OCI-LY7 (cell line): ENCODE data around the gene LMX1A. TPM values are rescaled to one million over a fixed set of nuclear protein-coding genes. Genes with fewer than 3 reads are reported as not detected.

ENCODE experiments used
- BruUV-seq: library from RNA; stranded (reverse); fragments of 400-500 nt; replicated peaks from 2 replicates; lab custom pipeline; 2021; lab: Mats Ljungman, UMichigan
- CTCF ChIA-PET: fragments of 300-600 bp; sonication (Branson Sonifier 250); formaldehyde crosslinking; loops from one replicate; lab custom pipeline; 2022; ENCODE audit warnings: antibody characterized with exemption; ENCODE audit not compliant: unreplicated experiment; lab: Charles Lee
- POLR2A ChIA-PET: fragments of 300-600 bp; sonication (Branson Sonifier 250); formaldehyde crosslinking; loops from one replicate; lab custom pipeline; 2022; ENCODE audit warnings: antibody characterized with exemption; lab: Charles Lee
- DNase-seq: peaks from one replicate; pipeline ENCODE4 v3.0.0-alpha.2; 2015; ENCODE audit warnings: low spot score
- H2AFZ ChIP-seq: fragments of 200-600 bp; sonication (generic), shearing (Covaris generic); 2 replicates; pipeline ENCODE4 v1.6.1; 2014; ENCODE audit warnings: mild to moderate bottlenecking, antibody characterized with exemption, low read length, moderate library complexity
- H3K27ac ChIP-seq: fragments of 200-600 bp; sonication (generic); 2 replicates; pipeline ENCODE4 v1.5.1; 2014; ENCODE audit warnings: mixed run types, low read depth, mild to moderate bottlenecking, moderate library complexity, low read length, inconsistent platforms; ENCODE audit not compliant: poor library complexity, severe bottlenecking
- H3K36me3 ChIP-seq: fragments of 200-600 bp; sonication (generic); 2 replicates; pipeline ENCODE4 v1.6.1; 2014; ENCODE audit warnings: mild to moderate bottlenecking, antibody characterized with exemption, low read length, moderate library complexity, mixed read lengths; ENCODE audit not compliant: insufficient read depth
- H3K4me1 ChIP-seq: fragments of 200-600 bp; sonication (generic); 2 replicates; pipeline ENCODE4 v1.5.1; 2014; ENCODE audit warnings: mild to moderate bottlenecking, low read length; ENCODE audit not compliant: insufficient read depth, poor library complexity, severe bottlenecking
- H3K4me2 ChIP-seq: fragments of 200-600 bp; sonication (generic); 2 replicates; pipeline ENCODE4 v1.6.1; 2014; ENCODE audit warnings: mild to moderate bottlenecking, low read length
- H3K4me3 ChIP-seq: fragments of 200-600 bp; sonication (generic); 2 replicates; pipeline ENCODE4 v1.5.1; 2014; ENCODE audit warnings: mild to moderate bottlenecking, low read depth, low read length; ENCODE audit not compliant: poor library complexity, severe bottlenecking
- H3K79me2 ChIP-seq: fragments of 200-600 bp; sonication (generic); 2 replicates; pipeline ENCODE4 v1.6.1; 2016; ENCODE audit warnings: low read depth, mild to moderate bottlenecking, low read length, moderate library complexity, mixed read lengths; ENCODE audit not compliant: insufficient read depth
- H3K9me2 ChIP-seq: fragments of 200-600 bp; sonication (generic); 2 replicates; pipeline ENCODE4 v1.6.1; 2016; ENCODE audit warnings: mild to moderate bottlenecking, low read length, mixed read lengths; ENCODE audit not compliant: insufficient read depth
- H3K9me3 ChIP-seq: fragments of 200-600 bp; sonication (generic); 2 replicates; pipeline ENCODE4 v1.6.1; 2014; ENCODE audit warnings: mild to moderate bottlenecking, mixed run types, low read length, mixed read lengths
- H4K20me1 ChIP-seq: fragments of 200-600 bp; sonication (generic); 2 replicates; pipeline ENCODE4 v1.6.1; 2014; ENCODE audit warnings: mild to moderate bottlenecking, antibody characterized with exemption, low read length, moderate library complexity, mixed read lengths; ENCODE audit not compliant: insufficient read depth
- CTCF ChIP-seq: fragments of 200-600 bp; sonication (generic); conservative IDR thresholded peaks from 2 replicates; pipeline ENCODE4 v1.5.1; 2014; ENCODE audit warnings: mild to moderate bottlenecking, antibody characterized with exemption, low read length, moderate library complexity, mixed read lengths
- EZH2phosphoT487 ChIP-seq: fragments of 200-600 bp; sonication (generic); IDR thresholded peaks from 2 replicates; pipeline ENCODE4 v1.6.1; 2018; ENCODE audit warnings: low read depth, borderline replicate concordance, mild to moderate bottlenecking, mixed run types, antibody characterized with exemption, low read length, moderate library complexity, mixed read lengths
- intact Hi-C: fragments of 100-400 bp; cut with micrococcal nuclease; formaldehyde crosslinking; loops from one replicate; pipeline ENCODE4 v1.10.0; 2022; ENCODE audit not compliant: unreplicated experiment
- total RNA-seq, 2 experiments: library from RNA; depleted of rRNA in 1 of 2; stranded (reverse); fragments of >200 nt in 1 of 2; shearing (Covaris generic) in 1 of 2; gene quantifications; 2 replicates each; pipeline ENCODE4 v1.2.3, GENCODE V29; 2014 to 2022

LMX1A gene
- total RNA-seq, 2 experiments from 2014 or later: not detected

- H3K36me3 ChIP-seq: no peaks in the 10 kb centered on the region
- POLR2A ChIA-PET: no interaction called here
- DNase-seq: no peak
- no TSS peak for BruUV-seq
- no peaks in the 10 kb centered on the region for H3K79me2 ChIP-seq
- H3K9me3 ChIP-seq: no peaks in the 10 kb centered on the region
- no peaks in the 10 kb centered on the region for H3K4me1 ChIP-seq
- H3K27ac ChIP-seq: no peak overlapping the region
- H3K4me2 ChIP-seq: no peak overlapping the region
- H2AFZ ChIP-seq: no peak overlapping the region
- no peak overlapping the region for H3K4me3 ChIP-seq
- CTCF ChIA-PET: no interaction called here
- H4K20me1 ChIP-seq: no peaks in the 10 kb centered on the region
- H3K9me2 ChIP-seq: no peaks in the 10 kb centered on the region
- intact Hi-C loops: no loop called here
- no peak for TF ChIP-seq EZH2phosphoT487
- no peak for TF ChIP-seq CTCF
These were observed 3.8 kb downstream of the LMX1A start for GRCh38 chr1:165352442-165353293.

GRCh38 chr1:165351863-165352441, 4.6 kb downstream of the LMX1A start:
- Histone ChIP-seq H3K79me2 (no peaks in the 10 kb centered on the region), H3K36me3 (no peaks in the 10 kb centered on the region), H4K20me1 (no peaks in the 10 kb centered on the region), H3K9me3 (no peaks in the 10 kb centered on the region), H3K4me3 (no peak overlapping the region), H3K4me1 (no peaks in the 10 kb centered on the region), H3K4me2 (no peak overlapping the region), H2AFZ (no peak overlapping the region), H3K27ac (no peak overlapping the region), H3K9me2 (no peaks in the 10 kb centered on the region)
- ChIA-PET POLR2A (interaction anchor here (2.1 kb wide), 1 partner anchor 9 kb away, joined by 6 read pairs; no protein-coding TSS in a partner anchor), CTCF (no interaction called here)
- DNase-seq: no peak
- no peak for TF ChIP-seq EZH2phosphoT487
- TF ChIP-seq CTCF: no peak
- intact Hi-C loops: no loop called here
- no TSS peak for BruUV-seq

GRCh38 chr1:165350840-165351239, 5.7 kb downstream of the LMX1A start:
- H3K79me2 ChIP-seq: no peaks in the 10 kb centered on the region
- H3K9me3 ChIP-seq: no peaks in the 10 kb centered on the region
- TF ChIP-seq EZH2phosphoT487 (no peak), CTCF (no peak)
- no peaks in the 10 kb centered on the region for H3K9me2 ChIP-seq
- H3K36me3 ChIP-seq: no peaks in the 10 kb centered on the region
- intact Hi-C loops: no loop called here
- no TSS peak for BruUV-seq
- H2AFZ ChIP-seq: no peak overlapping the region
- no peak for DNase-seq
- no peaks in the 10 kb centered on the region for H3K4me1 ChIP-seq
- no peak overlapping the region for H3K27ac ChIP-seq
- no peaks in the 10 kb centered on the region for H4K20me1 ChIP-seq
- H3K4me3 ChIP-seq: no peak overlapping the region
- CTCF ChIA-PET: interaction anchor here (1.1 kb wide), 1 partner anchor 208 kb away, joined by 3 read pairs; no protein-coding TSS in a partner anchor
- POLR2A ChIA-PET: interaction anchor here (2.1 kb wide), 1 partner anchor 11 kb away, joined by 6 read pairs; no protein-coding TSS in a partner anchor
- no peak overlapping the region for H3K4me2 ChIP-seq
